Panc1 (cell line): ENCODE data around the gene EDAR.

Source experiments
- TF ChIP-seq, protein P1 (sequence below), 2 experiments: IDR thresholded peaks; 2 replicates each; pipeline ENCODE4 v1.6.1; 2011 to 2012; ENCODE audit warnings: low read depth in 2 of 2, control low read depth in 1 of 2, low read length in 1 of 2, mild to moderate bottlenecking in 1 of 2, moderate library complexity in 1 of 2; ENCODE audit not compliant: insufficient read depth in 1 of 2
- TF ChIP-seq, protein P2 (sequence below): fragments of 450-650 bp; IDR thresholded peaks from 2 replicates; pipeline ENCODE4 v1.5.1; 2017; ENCODE audit warnings: mild to moderate bottlenecking

DNA sequence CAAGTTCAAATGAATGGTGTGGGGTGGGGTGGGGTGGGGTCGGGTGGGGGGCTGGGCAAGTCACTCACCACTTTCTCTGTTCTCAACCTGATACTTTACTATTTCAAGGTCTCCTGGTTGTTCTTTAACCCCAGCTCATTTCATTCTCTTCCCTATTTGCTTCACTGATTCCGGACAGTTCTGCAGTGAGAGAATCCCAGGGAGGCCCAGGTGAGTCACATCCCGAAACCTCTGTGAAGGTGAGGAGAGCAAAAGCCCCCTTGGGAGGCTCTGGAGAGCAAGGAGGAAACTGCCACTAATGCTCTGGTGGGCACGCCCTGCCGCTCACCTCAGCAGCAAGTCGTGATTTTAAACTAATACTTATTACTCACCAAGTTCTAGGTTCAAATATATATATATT, 8.9 kb downstream of the EDAR start:
- TF ChIP-seq, protein P1, sequence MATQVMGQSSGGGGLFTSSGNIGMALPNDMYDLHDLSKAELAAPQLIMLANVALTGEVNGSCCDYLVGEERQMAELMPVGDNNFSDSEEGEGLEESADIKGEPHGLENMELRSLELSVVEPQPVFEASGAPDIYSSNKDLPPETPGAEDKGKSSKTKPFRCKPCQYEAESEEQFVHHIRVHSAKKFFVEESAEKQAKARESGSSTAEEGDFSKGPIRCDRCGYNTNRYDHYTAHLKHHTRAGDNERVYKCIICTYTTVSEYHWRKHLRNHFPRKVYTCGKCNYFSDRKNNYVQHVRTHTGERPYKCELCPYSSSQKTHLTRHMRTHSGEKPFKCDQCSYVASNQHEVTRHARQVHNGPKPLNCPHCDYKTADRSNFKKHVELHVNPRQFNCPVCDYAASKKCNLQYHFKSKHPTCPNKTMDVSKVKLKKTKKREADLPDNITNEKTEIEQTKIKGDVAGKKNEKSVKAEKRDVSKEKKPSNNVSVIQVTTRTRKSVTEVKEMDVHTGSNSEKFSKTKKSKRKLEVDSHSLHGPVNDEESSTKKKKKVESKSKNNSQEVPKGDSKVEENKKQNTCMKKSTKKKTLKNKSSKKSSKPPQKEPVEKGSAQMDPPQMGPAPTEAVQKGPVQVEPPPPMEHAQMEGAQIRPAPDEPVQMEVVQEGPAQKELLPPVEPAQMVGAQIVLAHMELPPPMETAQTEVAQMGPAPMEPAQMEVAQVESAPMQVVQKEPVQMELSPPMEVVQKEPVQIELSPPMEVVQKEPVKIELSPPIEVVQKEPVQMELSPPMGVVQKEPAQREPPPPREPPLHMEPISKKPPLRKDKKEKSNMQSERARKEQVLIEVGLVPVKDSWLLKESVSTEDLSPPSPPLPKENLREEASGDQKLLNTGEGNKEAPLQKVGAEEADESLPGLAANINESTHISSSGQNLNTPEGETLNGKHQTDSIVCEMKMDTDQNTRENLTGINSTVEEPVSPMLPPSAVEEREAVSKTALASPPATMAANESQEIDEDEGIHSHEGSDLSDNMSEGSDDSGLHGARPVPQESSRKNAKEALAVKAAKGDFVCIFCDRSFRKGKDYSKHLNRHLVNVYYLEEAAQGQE (IDR thresholded peaks at IDR 0.05; ENCODE audit: insufficient read depth in 1 of 2, low read depth in 2 of 2, low read length in 1 of 2), result no peak
- TF ChIP-seq, protein P2, sequence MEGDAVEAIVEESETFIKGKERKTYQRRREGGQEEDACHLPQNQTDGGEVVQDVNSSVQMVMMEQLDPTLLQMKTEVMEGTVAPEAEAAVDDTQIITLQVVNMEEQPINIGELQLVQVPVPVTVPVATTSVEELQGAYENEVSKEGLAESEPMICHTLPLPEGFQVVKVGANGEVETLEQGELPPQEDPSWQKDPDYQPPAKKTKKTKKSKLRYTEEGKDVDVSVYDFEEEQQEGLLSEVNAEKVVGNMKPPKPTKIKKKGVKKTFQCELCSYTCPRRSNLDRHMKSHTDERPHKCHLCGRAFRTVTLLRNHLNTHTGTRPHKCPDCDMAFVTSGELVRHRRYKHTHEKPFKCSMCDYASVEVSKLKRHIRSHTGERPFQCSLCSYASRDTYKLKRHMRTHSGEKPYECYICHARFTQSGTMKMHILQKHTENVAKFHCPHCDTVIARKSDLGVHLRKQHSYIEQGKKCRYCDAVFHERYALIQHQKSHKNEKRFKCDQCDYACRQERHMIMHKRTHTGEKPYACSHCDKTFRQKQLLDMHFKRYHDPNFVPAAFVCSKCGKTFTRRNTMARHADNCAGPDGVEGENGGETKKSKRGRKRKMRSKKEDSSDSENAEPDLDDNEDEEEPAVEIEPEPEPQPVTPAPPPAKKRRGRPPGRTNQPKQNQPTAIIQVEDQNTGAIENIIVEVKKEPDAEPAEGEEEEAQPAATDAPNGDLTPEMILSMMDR, result no peak
